Measurements from ENCODE around the gene SEC24D.

SEC24D gene

GRCh38 chr4:118740869-118741268 is 95.1 kb downstream of the SEC24D start:
- Histone ChIP-seq H2AFZ (ENCODE audit: low read length, unreplicated experiment) (no peak overlapping the region), H3K27me3 (ENCODE audit: insufficient read depth, low read length) (no peaks in the 10 kb centered on the region), H3K4me3 (ENCODE audit: low read depth, low read length) (no peak overlapping the region), H3K79me2 (ENCODE audit: control insufficient read depth, insufficient read depth, low read length, unreplicated experiment) (peaks cover 14% of the 10 kb centered on the region), H3K4me1 (ENCODE audit: control insufficient read depth, insufficient read depth, low read length, unreplicated experiment) (peaks cover 27% of the 10 kb centered on the region), H3K27ac (ENCODE audit: low read depth, low read length) (peak overlapping the region; percentile 3; the same call in 1 of the 2 replicates), H3K36me3 (ENCODE audit: insufficient read depth, low read length) (peaks cover 72% of the 10 kb centered on the region)

- Histone ChIP-seq H3K79me2 (ENCODE audit: control insufficient read depth, insufficient read depth, low read length, unreplicated experiment) (peaks cover 11% of the 10 kb centered on the region), H3K4me1 (ENCODE audit: control insufficient read depth, insufficient read depth, low read length, unreplicated experiment) (peaks cover 23% of the 10 kb centered on the region), H3K36me3 (ENCODE audit: insufficient read depth, low read length) (peaks cover 68% of the 10 kb centered on the region), H3K27me3 (ENCODE audit: insufficient read depth, low read length) (no peaks in the 10 kb centered on the region), H3K27ac (ENCODE audit: low read depth, low read length) (no peak overlapping the region), H3K4me3 (ENCODE audit: low read depth, low read length) (no peak overlapping the region), H2AFZ (ENCODE audit: low read length, unreplicated experiment) (no peak overlapping the region)
These were observed 96.8 kb downstream of the SEC24D start for GRCh38 chr4:118739022-118739713.

GRCh38 chr4:118738090-118738489 is 97.8 kb downstream of the SEC24D start:
- Histone ChIP-seq H3K4me1 (ENCODE audit: control insufficient read depth, insufficient read depth, low read length, unreplicated experiment) (peaks cover 23% of the 10 kb centered on the region), H3K79me2 (ENCODE audit: control insufficient read depth, insufficient read depth, low read length, unreplicated experiment) (peaks cover 8% of the 10 kb centered on the region), H2AFZ (ENCODE audit: low read length, unreplicated experiment) (no peak overlapping the region), H3K27ac (ENCODE audit: low read depth, low read length) (no peak overlapping the region), H3K4me3 (ENCODE audit: low read depth, low read length) (no peak overlapping the region), H3K27me3 (ENCODE audit: insufficient read depth, low read length) (no peaks in the 10 kb centered on the region), H3K36me3 (ENCODE audit: insufficient read depth, low read length) (peaks cover 66% of the 10 kb centered on the region)

- Histone ChIP-seq H3K27ac (ENCODE audit: low read depth, low read length) (no peak overlapping the region), H2AFZ (ENCODE audit: low read length, unreplicated experiment) (no peak overlapping the region), H3K4me3 (ENCODE audit: low read depth, low read length) (no peak overlapping the region), H3K79me2 (ENCODE audit: control insufficient read depth, insufficient read depth, low read length, unreplicated experiment) (peaks cover 8% of the 10 kb centered on the region), H3K27me3 (ENCODE audit: insufficient read depth, low read length) (no peaks in the 10 kb centered on the region), H3K36me3 (ENCODE audit: insufficient read depth, low read length) (peaks cover 67% of the 10 kb centered on the region), H3K4me1 (ENCODE audit: control insufficient read depth, insufficient read depth, low read length, unreplicated experiment) (peaks cover 20% of the 10 kb centered on the region)
These were observed 99.0 kb downstream of the SEC24D start for GRCh38 chr4:118736900-118737299.

GRCh38 chr4:118734491-118735205 is 101.3 kb downstream of the SEC24D start:
- Histone ChIP-seq H3K4me1 (ENCODE audit: control insufficient read depth, insufficient read depth, low read length, unreplicated experiment) (peaks cover 32% of the 10 kb centered on the region), H2AFZ (ENCODE audit: low read length, unreplicated experiment) (no peak overlapping the region), H3K36me3 (ENCODE audit: insufficient read depth, low read length) (peaks cover 73% of the 10 kb centered on the region), H3K27me3 (ENCODE audit: insufficient read depth, low read length) (no peaks in the 10 kb centered on the region), H3K27ac (ENCODE audit: low read depth, low read length) (no peak overlapping the region; the same call in 1 of the 2 replicates), H3K4me3 (ENCODE audit: low read depth, low read length) (no peak overlapping the region), H3K79me2 (ENCODE audit: control insufficient read depth, insufficient read depth, low read length, unreplicated experiment) (no peaks in the 10 kb centered on the region)

- peaks cover 36% of the 10 kb centered on the region for H3K4me1 ChIP-seq (ENCODE audit: control insufficient read depth, insufficient read depth, low read length, unreplicated experiment)
- no peak overlapping the region for H2AFZ ChIP-seq (ENCODE audit: low read length, unreplicated experiment)
- peak overlapping the region; percentile 59 for H3K27ac ChIP-seq (ENCODE audit: low read depth, low read length)
- no peaks in the 10 kb centered on the region for H3K79me2 ChIP-seq (ENCODE audit: control insufficient read depth, insufficient read depth, low read length, unreplicated experiment)
- H3K4me3 ChIP-seq (ENCODE audit: low read depth, low read length) = no peak overlapping the region
- H3K27me3 ChIP-seq (ENCODE audit: insufficient read depth, low read length) = no peaks in the 10 kb centered on the region
- peaks cover 69% of the 10 kb centered on the region for H3K36me3 ChIP-seq (ENCODE audit: insufficient read depth, low read length)
These were observed 103.2 kb downstream of the SEC24D start for GRCh38 chr4:118732591-118733330.

- Histone ChIP-seq H3K27me3 (ENCODE audit: insufficient read depth, low read length) (no peaks in the 10 kb centered on the region), H3K79me2 (ENCODE audit: control insufficient read depth, insufficient read depth, low read length, unreplicated experiment) (no peaks in the 10 kb centered on the region), H3K4me1 (ENCODE audit: control insufficient read depth, insufficient read depth, low read length, unreplicated experiment) (peaks cover 42% of the 10 kb centered on the region), H2AFZ (ENCODE audit: low read length, unreplicated experiment) (no peak overlapping the region), H3K36me3 (ENCODE audit: insufficient read depth, low read length) (peaks cover 72% of the 10 kb centered on the region), H3K4me3 (ENCODE audit: low read depth, low read length) (no peak overlapping the region), H3K27ac (ENCODE audit: low read depth, low read length) (peak overlapping the region; percentile 45; the same call in 1 of the 2 replicates)
These were observed 105.2 kb downstream of the SEC24D start for GRCh38 chr4:118730683-118731082.

GRCh38 chr4:118729287-118730286 is 106.3 kb downstream of the SEC24D start:
- peak overlapping the region; percentile 45 for H3K27ac ChIP-seq (ENCODE audit: low read depth, low read length)
- peaks cover 42% of the 10 kb centered on the region for H3K4me1 ChIP-seq (ENCODE audit: control insufficient read depth, insufficient read depth, low read length, unreplicated experiment)
- peak overlapping the region; percentile 24; the same call in 1 of the 2 replicates for H3K4me3 ChIP-seq (ENCODE audit: low read depth, low read length)
- H2AFZ ChIP-seq (ENCODE audit: low read length, unreplicated experiment) = no peak overlapping the region
- no peaks in the 10 kb centered on the region for H3K27me3 ChIP-seq (ENCODE audit: insufficient read depth, low read length)
- peaks cover 74% of the 10 kb centered on the region for H3K36me3 ChIP-seq (ENCODE audit: insufficient read depth, low read length)
- no peaks in the 10 kb centered on the region for H3K79me2 ChIP-seq (ENCODE audit: control insufficient read depth, insufficient read depth, low read length, unreplicated experiment)

GRCh38 chr4:118727360-118727759 is 108.6 kb downstream of the SEC24D start:
- Histone ChIP-seq H3K4me1 (ENCODE audit: control insufficient read depth, insufficient read depth, low read length, unreplicated experiment) (peaks cover 30% of the 10 kb centered on the region), H3K4me3 (ENCODE audit: low read depth, low read length) (no peak overlapping the region), H3K27ac (ENCODE audit: low read depth, low read length) (no peak overlapping the region), H3K36me3 (ENCODE audit: insufficient read depth, low read length) (peaks cover 73% of the 10 kb centered on the region), H3K79me2 (ENCODE audit: control insufficient read depth, insufficient read depth, low read length, unreplicated experiment) (no peaks in the 10 kb centered on the region), H2AFZ (ENCODE audit: low read length, unreplicated experiment) (no peak overlapping the region), H3K27me3 (ENCODE audit: insufficient read depth, low read length) (no peaks in the 10 kb centered on the region)

- Histone ChIP-seq H3K4me3 (ENCODE audit: low read depth, low read length) (no peak overlapping the region), H3K36me3 (ENCODE audit: insufficient read depth, low read length) (peaks cover 70% of the 10 kb centered on the region), H3K27ac (ENCODE audit: low read depth, low read length) (no peak overlapping the region), H3K27me3 (ENCODE audit: insufficient read depth, low read length) (no peaks in the 10 kb centered on the region), H2AFZ (ENCODE audit: low read length, unreplicated experiment) (no peak overlapping the region), H3K79me2 (ENCODE audit: control insufficient read depth, insufficient read depth, low read length, unreplicated experiment) (no peaks in the 10 kb centered on the region), H3K4me1 (ENCODE audit: control insufficient read depth, insufficient read depth, low read length, unreplicated experiment) (peaks cover 6% of the 10 kb centered on the region)
These were observed 112.6 kb downstream of the SEC24D start for GRCh38 chr4:118723369-118723768.

Measured in ACC112 (cell line).